NB4 (cell line): ENCODE data around the gene BIN1.

ENCODE experiments used
- CTCF ChIP-seq: IDR thresholded peaks from one replicate; pipeline ENCODE4 v1.5.1; 2012; ENCODE audit warnings: low read depth, low read length
- MAX ChIP-seq: IDR thresholded peaks from 2 replicates; pipeline ENCODE4 v1.6.1; 2011; ENCODE audit warnings: low read depth, low read length

GRCh38 chr2:127134833-127135830, 28.2 kb upstream of the BIN1 start:
- no peak for TF ChIP-seq CTCF
- no peak for TF ChIP-seq MAX
